H1 (cell line): ENCODE data around the gene ASPHD2. TPM values are rescaled to one million over a fixed set of nuclear protein-coding genes. Genes with fewer than 3 reads are reported as not detected.
A peak's percentile ranks its signal among the peaks of the same experiment; 100 is the strongest.

Source experiments
- CTCF ChIA-PET: fragments of 300-600 bp; sonication (Branson Sonifier 250); formaldehyde crosslinking; loops from one replicate; lab custom pipeline; 2021; ENCODE audit not compliant: partially characterized antibody; lab: Charles Lee
- POLR2A ChIA-PET: fragments of 300-600 bp; sonication (Branson Sonifier 250); formaldehyde crosslinking; loops from one replicate; lab custom pipeline; 2021; ENCODE audit warnings: inconsistent platforms; ENCODE audit not compliant: partially characterized antibody; lab: Charles Lee
- DNase-seq, 2 experiments: peaks; one replicate each; pipeline versions ENCODE4 v3.0.0 to v3.0.0-alpha.2; 2010 to 2022; ENCODE audit warnings: low spot score in 2 of 2, low read depth in 1 of 2, mixed read lengths in 1 of 2
- FAIRE-seq: peaks from 2 replicates; lab custom pipeline; 2011; peaks lifted over from hg19 to GRCh38; lab: Jason Lieb, UNC
- H2AFZ ChIP-seq: 2 replicates; pipeline ENCODE4 v1.8.1; 2012; ENCODE audit warnings: low read length, inconsistent platforms
- H2AK5ac ChIP-seq: 2 replicates; pipeline ENCODE4 v1.6.1; 2013; ENCODE audit warnings: low read depth, low read length
- H2BK120ac ChIP-seq: replicated peaks from 2 replicates; pipeline ENCODE3; 2013; ENCODE audit warnings: low read depth, low read length, inconsistent platforms
- H2BK12ac ChIP-seq: 2 replicates; pipeline ENCODE4 v1.6.1; 2013; ENCODE audit warnings: low read depth, low read length
- H2BK15ac ChIP-seq: 2 replicates; pipeline ENCODE4 v1.6.1; 2013; ENCODE audit warnings: low read length
- H2BK20ac ChIP-seq: 2 replicates; pipeline ENCODE4 v1.6.1; 2013; ENCODE audit warnings: low read length
- H2BK5ac ChIP-seq: 2 replicates; pipeline ENCODE4 v1.6.1; 2013; ENCODE audit warnings: low read depth, low read length
- H3K14ac ChIP-seq: 2 replicates; pipeline ENCODE4 v1.6.1; 2013; ENCODE audit warnings: inconsistent platforms; ENCODE audit not compliant: insufficient read length
- H3K18ac ChIP-seq: 2 replicates; pipeline ENCODE4 v1.6.1; 2013; ENCODE audit warnings: low read length; ENCODE audit errors: extremely low read depth
- H3K23ac ChIP-seq: 2 replicates; pipeline ENCODE4 v1.6.1; 2013; ENCODE audit warnings: inconsistent platforms; ENCODE audit not compliant: insufficient read length
- H3K23me2 ChIP-seq: 2 replicates; pipeline ENCODE4 v1.6.1; 2013; ENCODE audit warnings: low read depth, low read length
- H3K27ac ChIP-seq: 2 replicates; pipeline ENCODE4 v1.6.1; 2011; ENCODE audit warnings: low read depth, low read length, inconsistent platforms
- H3K27me3 ChIP-seq, 4 experiments: replicated peaks in 1 of 4; 1 replicate in 1 of 4; 2 replicates in 3 of 4; pipeline versions ENCODE4 v1.6.1 to v1.8.1; 2011 to 2013; ENCODE audit warnings: low read length in 3 of 4, mild to moderate bottlenecking in 3 of 4, inconsistent platforms in 2 of 4, mixed read lengths in 2 of 4, moderate library complexity in 1 of 4; ENCODE audit not compliant: control insufficient read depth in 3 of 4, insufficient read depth in 3 of 4; ENCODE audit errors: extremely low read depth in 1 of 4
- H3K36me3 ChIP-seq, 4 experiments: 2 replicates each; pipeline versions ENCODE4 v1.6.1 to v1.8.1; 2011 to 2013; ENCODE audit warnings: mild to moderate bottlenecking in 4 of 4, low read length in 3 of 4, moderate library complexity in 2 of 4, control low read depth in 1 of 4, inconsistent platforms in 1 of 4; ENCODE audit not compliant: insufficient read depth in 4 of 4, control insufficient read depth in 2 of 4
- H3K4ac ChIP-seq: replicated peaks from 2 replicates; pipeline ENCODE3; 2013; ENCODE audit warnings: low read length, low read depth, mixed read lengths, inconsistent platforms; ENCODE audit not compliant: insufficient read length
- H3K4me1 ChIP-seq, 4 experiments: replicated peaks in 1 of 4; 1 replicate in 1 of 4; 2 replicates in 3 of 4; pipeline versions ENCODE4 v1.6.1 to v1.8.1; 2011 to 2013; ENCODE audit warnings: low read length in 3 of 4, inconsistent platforms in 2 of 4, mixed read lengths in 1 of 4; ENCODE audit not compliant: insufficient read depth in 4 of 4, control insufficient read depth in 3 of 4
- H3K4me2 ChIP-seq, 2 experiments: 2 replicates each; pipeline versions ENCODE4 v1.6.1 to v1.8.1; 2011 to 2013; ENCODE audit warnings: low read depth in 2 of 2, low read length in 2 of 2, control low read depth in 1 of 2, inconsistent platforms in 1 of 2, mild to moderate bottlenecking in 1 of 2; ENCODE audit not compliant: insufficient read depth in 1 of 2
- H3K4me3 ChIP-seq, 4 experiments: fragments of 200-600, 300-600 bp in 1 of 4; sonication (generic), shearing (Covaris generic), sonication (Bioruptor Twin) in 1 of 4; 2 replicates each; pipeline versions ENCODE4 v1.5.1 to v1.8.1; 2011 to 2016; ENCODE audit warnings: low read length in 4 of 4, low read depth in 3 of 4, control low read depth in 2 of 4, inconsistent platforms in 2 of 4, mild to moderate bottlenecking in 2 of 4, mixed read lengths in 1 of 4, moderate library complexity in 1 of 4; ENCODE audit not compliant: insufficient read depth in 2 of 4; ENCODE audit errors: extremely low read depth in 1 of 4
- H3K56ac ChIP-seq: replicated peaks from 2 replicates; pipeline ENCODE3; 2013; ENCODE audit warnings: low read depth, mild to moderate bottlenecking, mixed read lengths, low read length, inconsistent platforms; ENCODE audit not compliant: insufficient read length
- H3K79me1 ChIP-seq: 2 replicates; pipeline ENCODE4 v1.6.1; 2013; ENCODE audit warnings: low read depth, low read length, control low read depth
- H3K79me2 ChIP-seq, 2 experiments: 2 replicates each; pipeline versions ENCODE4 v1.6.1 to v1.8.1; 2012 to 2013; ENCODE audit warnings: low read length in 2 of 2, mild to moderate bottlenecking in 2 of 2, inconsistent platforms in 1 of 2; ENCODE audit not compliant: insufficient read depth in 2 of 2, control insufficient read depth in 1 of 2
- H3K9ac ChIP-seq, 4 experiments: replicated peaks in 1 of 4; 1 replicate in 1 of 4; 2 replicates in 3 of 4; pipeline versions ENCODE4 v1.6.1 to v1.8.1; 2011 to 2013; ENCODE audit warnings: low read depth in 3 of 4, low read length in 3 of 4, control low read depth in 2 of 4, mild to moderate bottlenecking in 2 of 4, moderate library complexity in 2 of 4, inconsistent platforms in 1 of 4; ENCODE audit errors: extremely low read depth in 1 of 4
- H3K9me3 ChIP-seq, 2 experiments: 2 replicates each; pipeline versions ENCODE4 v1.6.1 to v1.8.1; 2012 to 2013; ENCODE audit warnings: mild to moderate bottlenecking in 2 of 2, moderate library complexity in 2 of 2, control low read depth in 1 of 2, inconsistent platforms in 1 of 2, low read depth in 1 of 2, low read length in 1 of 2, mixed read lengths in 1 of 2; ENCODE audit not compliant: insufficient read depth in 2 of 2
- H4K20me1 ChIP-seq, 2 experiments: replicated peaks in 1 of 2; 2 replicates each; pipeline versions ENCODE3 to v1.8.1; 2011 to 2013; ENCODE audit warnings: inconsistent platforms in 2 of 2, low read length in 2 of 2, mild to moderate bottlenecking in 1 of 2; ENCODE audit not compliant: insufficient read depth in 2 of 2, control insufficient read depth in 1 of 2
- H4K5ac ChIP-seq: 2 replicates; pipeline ENCODE4 v1.6.1; 2013; ENCODE audit warnings: low read length, low read depth, mixed read lengths, inconsistent platforms; ENCODE audit not compliant: insufficient read length
- H4K8ac ChIP-seq: 2 replicates; pipeline ENCODE4 v1.8.0; 2013; ENCODE audit warnings: mild to moderate bottlenecking, moderate library complexity, low read length, inconsistent platforms; ENCODE audit not compliant: insufficient read depth; ENCODE audit errors: extremely low read depth
- H4K91ac ChIP-seq: replicated peaks from 2 replicates; pipeline ENCODE3; 2013; ENCODE audit warnings: low read length, mixed read lengths, inconsistent platforms; ENCODE audit not compliant: insufficient read length
- CEBPB ChIP-seq: IDR thresholded peaks from 2 replicates; pipeline ENCODE4 v1.6.1; 2012; ENCODE audit warnings: low read depth, low read length
- CHD1 ChIP-seq: IDR thresholded peaks from 2 replicates; pipeline ENCODE4 v1.6.1; 2012; ENCODE audit warnings: low read depth, low read length, improper control_type of control experiment
- HDAC2 ChIP-seq, 2 experiments: fragments of 300-600 bp in 1 of 2; sonication (generic) in 1 of 2; IDR thresholded peaks; 2 replicates each; pipeline ENCODE4 v1.6.1; 2011 to 2012; ENCODE audit warnings: low read depth in 2 of 2, low read length in 2 of 2, mild to moderate bottlenecking in 2 of 2, moderate library complexity in 2 of 2, borderline replicate concordance in 1 of 2, inconsistent platforms in 1 of 2
- KDM1A ChIP-seq: fragments of 200-600, 300-600 bp; sonication (generic); IDR thresholded peaks from 2 replicates; pipeline ENCODE4 v1.7.1; 2016; ENCODE audit warnings: mild to moderate bottlenecking, low read length, borderline replicate concordance
- KDM5A ChIP-seq: fragments of 200-600 bp; IDR thresholded peaks from 2 replicates; pipeline ENCODE4 v1.7.1; 2012; ENCODE audit warnings: mild to moderate bottlenecking, low read length, inconsistent platforms, mixed read lengths
- MAFK ChIP-seq: IDR thresholded peaks from 2 replicates; pipeline ENCODE4 v1.6.1; 2012; ENCODE audit warnings: low read depth, mild to moderate bottlenecking, improper control_type of control experiment, low read length
- PHF8 ChIP-seq: fragments of 200-600 bp; sonication (generic); conservative IDR thresholded peaks from 2 replicates; pipeline ENCODE4 v1.7.1; 2012; ENCODE audit warnings: low read depth, mild to moderate bottlenecking, inconsistent platforms, low read length, moderate library complexity
- POU5F1 ChIP-seq: IDR thresholded peaks from 2 replicates; pipeline ENCODE4 v1.6.1; 2011; ENCODE audit warnings: low read depth, mild to moderate bottlenecking, low read length, moderate library complexity
- RXRA ChIP-seq: IDR thresholded peaks from 2 replicates; pipeline ENCODE4 v1.6.1; 2011; ENCODE audit warnings: low read depth, mild to moderate bottlenecking, low read length, moderate library complexity; ENCODE audit not compliant: insufficient read depth
- TAF7 ChIP-seq: optimal IDR thresholded peaks from 2 replicates; pipeline ENCODE3; 2011; ENCODE audit warnings: low read depth, mild to moderate bottlenecking, inconsistent platforms, low read length, moderate library complexity, borderline replicate concordance
- TBP ChIP-seq: IDR thresholded peaks from 2 replicates; pipeline ENCODE4 v1.6.1; 2011; ENCODE audit warnings: low read depth, low read length, improper control_type of control experiment
- WGBS, 2 experiments: shearing (Covaris generic) in 1 of 2; methylation state at CpG; one replicate each; pipeline versions ENCODE4 v1.1.6 to v1.1.7; 2013 to 2015; ENCODE audit warnings: low lambda C conversion rate in 2 of 2, mixed read lengths in 2 of 2, inconsistent platforms in 1 of 2, low coverage in 1 of 2, missing lambda C conversion rate in 1 of 2; ENCODE audit not compliant: insufficient replicate concordance in 2 of 2, insufficient coverage in 1 of 2, insufficient read length in 1 of 2; ENCODE audit errors: extremely low coverage in 1 of 2, missing lambda C conversion rate in 1 of 2; 5-methylcytosine and 5-hydroxymethylcytosine counted together
- polyA plus RNA-seq, 7 experiments: library from polyadenylated mRNA; depleted of rRNA in 3 of 7; stranded (reverse) in 5 of 7; unstranded in 2 of 7; fragments of >200 nt in 5 of 7; fragments of 200-250 nt in 2 of 7; gene quantifications; 1 replicate in 5 of 7; 2 replicates in 1 of 7; 4 replicates in 1 of 7; pipeline versions ENCODE4 v1.2.1 to v1.2.3, GENCODE V29; 2011 to 2013; ENCODE audit warnings: missing spikeins in 2 of 7, mixed read lengths in 2 of 7
- total RNA-seq: library from RNA; stranded (reverse); fragmentation: NEBNext Ultra II Directional; extraction: Animal tissue kit (Norgen Biotek cat#: 25700); gene quantifications from 2 replicates; pipeline ENCODE4 v1.2.1, GENCODE V29; 2021
- TF ChIP-seq, protein P1 (sequence below): IDR thresholded peaks from 2 replicates; pipeline ENCODE4 v1.6.1; 2012; ENCODE audit warnings: inconsistent platforms
- TF ChIP-seq, protein P2 (sequence below): IDR thresholded peaks from 2 replicates; pipeline ENCODE4 v1.6.1; 2012; ENCODE audit warnings: inconsistent platforms

Gene ASPHD2
- total and polyA plus RNA-seq, 2 of the 8 experiments (the other 6 are each of a cell fraction or from before 2014, with no cell fraction given): 7.2 to 11.0 TPM

DNA sequence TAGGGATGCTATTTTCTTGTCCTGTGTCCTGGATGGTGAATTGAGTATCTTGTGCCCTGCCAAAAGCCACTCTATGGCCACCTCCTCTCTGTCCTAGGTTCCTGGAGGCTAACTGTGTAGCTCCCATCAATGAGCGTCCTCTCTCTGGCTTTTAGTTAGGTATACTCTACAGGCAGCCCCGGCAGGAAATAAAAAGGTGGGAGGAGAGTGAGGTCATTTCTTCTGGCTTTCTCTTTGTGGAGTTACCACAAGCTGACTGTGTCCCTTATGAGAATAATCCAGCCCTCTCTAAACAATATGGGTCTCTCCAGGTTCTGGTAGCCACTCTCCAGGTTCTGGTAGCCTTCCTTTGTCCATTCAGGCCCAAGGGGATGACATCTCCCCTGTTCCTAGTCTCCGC, 11.7 kb upstream of the ASPHD2 start:
- Histone ChIP-seq H4K91ac (no peak overlapping the region), H3K4me2 (no peak overlapping the region; a peak in 1 of 4 replicates), H3K4me1 (no peaks in the 10 kb centered on the region), H2BK20ac (no peak overlapping the region), H3K79me1 (no peaks in the 10 kb centered on the region), H3K9me3 (no peaks in the 10 kb centered on the region), H3K27me3 (0 out of 7 replicates have a peak, but pooled peaks cover 0 to 2% (median 0%) of the 10 kb centered on the region in 4 experiments), H3K23me2 (no peaks in the 10 kb centered on the region; the same call in 1 of the 2 replicates), H3K4me3 (no peak overlapping the region), H2AK5ac (no peak overlapping the region; the same call in 1 of the 2 replicates), H4K8ac (no peak overlapping the region), H2BK12ac (no peak overlapping the region), H3K27ac (no peak overlapping the region), H2BK120ac (no peak overlapping the region), H3K9ac (no peak overlapping the region), H3K36me3 (no peaks in the 10 kb centered on the region), H3K79me2 (no peaks in the 10 kb centered on the region), H2BK15ac (no peak overlapping the region), H2BK5ac (no peak overlapping the region), H3K4ac (no peak overlapping the region), H4K20me1 (no peaks in the 10 kb centered on the region), H3K56ac (no peak overlapping the region), H3K18ac (no peak overlapping the region), H2AFZ (0 out of 2 replicates have a peak overlapping the region, but pooled peaks have one; percentile 0), H3K23ac (no peak overlapping the region), H4K5ac (no peak overlapping the region), H3K14ac (no peak overlapping the region)
- POLR2A ChIA-PET: interaction anchor here (0.8 to 2.3 kb wide), 4 partner anchors 12 to 233 kb away, joined by 3 to 11 read pairs (median 8); partner anchors contain the start of gene ASPHD2
- DNase-seq: no peak
- no peak for FAIRE-seq
- WGBS, 2 experiments: 82% methylated on average over 3 of the region's 3 CpGs; no CpG with 5 or more reads in 1 of the 2 experiments
- CTCF ChIA-PET: interaction anchor here (0.8 to 3.8 kb wide), 5 partner anchors 11 to 48 kb away, joined by 3 to 15 read pairs (median 4); no protein-coding TSS in a partner anchor
- TF ChIP-seq CEBPB (no peak), HDAC2 (IDR thresholded peaks at IDR 0.05; ENCODE audit: borderline replicate concordance in 1 of 2, low read depth in 2 of 2, low read length in 2 of 2) (no peak), TBP (no peak), MAFK (no peak), PHF8 (no peak), CHD1 (no peak), TAF7 (no peak), RXRA (no peak), KDM1A (no peak), KDM5A (no peak), POU5F1 (no peak)
- TF ChIP-seq, protein P1, sequence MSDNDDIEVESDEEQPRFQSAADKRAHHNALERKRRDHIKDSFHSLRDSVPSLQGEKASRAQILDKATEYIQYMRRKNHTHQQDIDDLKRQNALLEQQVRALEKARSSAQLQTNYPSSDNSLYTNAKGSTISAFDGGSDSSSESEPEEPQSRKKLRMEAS: no peak
- TF ChIP-seq, protein P2, sequence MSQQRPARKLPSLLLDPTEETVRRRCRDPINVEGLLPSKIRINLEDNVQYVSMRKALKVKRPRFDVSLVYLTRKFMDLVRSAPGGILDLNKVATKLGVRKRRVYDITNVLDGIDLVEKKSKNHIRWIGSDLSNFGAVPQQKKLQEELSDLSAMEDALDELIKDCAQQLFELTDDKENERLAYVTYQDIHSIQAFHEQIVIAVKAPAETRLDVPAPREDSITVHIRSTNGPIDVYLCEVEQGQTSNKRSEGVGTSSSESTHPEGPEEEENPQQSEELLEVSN: no peak
